Glutamatergic neuron (in vitro differentiated cells): ENCODE results near the gene CDC34. TPM values are rescaled to one million over a fixed set of nuclear protein-coding genes. Genes with fewer than 3 reads are reported as not detected.

Experiments used
- DNase-seq: peaks from one replicate; pipeline ENCODE4 v3.0.0; 2022
- H3K27ac Mint-ChIP-seq: one replicate; pipeline ENCODE4 v1.8.0; 2020; ENCODE audit warnings: mild to moderate bottlenecking, mixed read lengths, inconsistent platforms; ENCODE audit not compliant: unreplicated experiment
- H3K27me3 Mint-ChIP-seq: one replicate; pipeline ENCODE4 v1.8.0; 2020; ENCODE audit warnings: mild to moderate bottlenecking, moderate library complexity, mixed read lengths, inconsistent platforms; ENCODE audit not compliant: unreplicated experiment
- H3K36me3 Mint-ChIP-seq: one replicate; pipeline ENCODE4 v1.8.0; 2020; ENCODE audit warnings: mild to moderate bottlenecking, mixed read lengths, inconsistent platforms; ENCODE audit not compliant: unreplicated experiment
- H3K4me1 Mint-ChIP-seq: one replicate; pipeline ENCODE4 v1.8.0; 2020; ENCODE audit warnings: mild to moderate bottlenecking, low read depth, mixed read lengths, inconsistent platforms; ENCODE audit not compliant: unreplicated experiment
- H3K4me3 Mint-ChIP-seq: one replicate; pipeline ENCODE4 v1.8.0; 2020; ENCODE audit warnings: mild to moderate bottlenecking, mixed read lengths, inconsistent platforms; ENCODE audit not compliant: unreplicated experiment
- H3K9me3 Mint-ChIP-seq: one replicate; pipeline ENCODE4 v1.8.0; 2020; ENCODE audit warnings: mild to moderate bottlenecking, moderate library complexity, mixed read lengths, inconsistent platforms; ENCODE audit not compliant: unreplicated experiment
- total RNA-seq: library from RNA; stranded (reverse); fragmentation: NEBNext Ultra II Directional; extraction: Animal tissue kit (Norgen Biotek cat#: 25700); gene quantifications from one replicate; pipeline ENCODE4 v1.2.1, GENCODE V29; 2021; ENCODE audit not compliant: unreplicated experiment
- TF ChIP-seq, protein P1 (sequence below): fragments of 200-600 bp; sonication (generic); IDR thresholded peaks from one replicate; pipeline ENCODE4 v1.5.0; 2021; ENCODE audit not compliant: partially characterized antibody, unreplicated experiment

The CDC34 gene
- total RNA-seq, 1 donor from 2014 or later, result 136 TPM

DNA sequence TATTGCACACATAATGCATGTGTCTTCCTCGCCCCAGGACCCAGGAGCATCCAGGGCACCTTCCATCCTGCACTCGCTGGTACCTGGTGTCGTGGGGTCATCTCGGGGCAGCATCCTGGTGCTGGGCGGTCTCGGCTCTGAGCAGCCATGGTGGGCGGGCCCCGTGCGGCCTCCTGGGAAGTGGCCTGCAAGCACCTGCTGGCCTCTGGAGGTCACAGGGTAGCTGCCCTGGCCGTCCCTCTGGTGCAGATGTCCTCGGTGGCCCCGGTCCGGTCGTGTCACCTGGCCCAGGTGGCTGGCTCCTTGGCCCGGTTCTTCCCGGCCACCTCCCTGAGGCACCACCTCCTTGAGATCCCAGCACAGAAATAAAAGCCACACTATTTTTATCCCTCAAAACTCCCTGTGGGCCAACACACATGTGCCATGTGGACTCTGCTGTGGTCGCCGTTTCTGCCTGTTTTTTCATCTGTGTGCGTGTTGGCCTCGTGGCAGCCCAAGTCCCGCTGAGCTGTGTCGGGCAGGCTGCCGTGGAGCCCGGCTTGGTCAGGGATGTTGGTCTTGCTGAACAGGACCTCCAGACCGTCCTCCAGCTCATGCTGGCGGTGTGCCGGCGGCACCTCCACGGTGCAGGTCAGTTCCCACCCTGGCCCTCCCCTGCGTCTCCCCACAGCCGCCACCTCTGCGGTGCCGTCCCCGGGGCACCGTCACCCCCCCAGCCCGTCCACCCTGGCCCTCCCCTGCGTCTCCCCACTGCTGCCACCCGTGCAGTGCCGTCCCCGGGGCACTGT, 7.3 kb downstream of the CDC34 start:
- no peaks in the 10 kb centered on the region for H3K36me3 Mint-ChIP-seq
- H3K27me3 Mint-ChIP-seq, result peaks cover 4% of the 10 kb centered on the region
- no peak overlapping the region for H3K27ac Mint-ChIP-seq
- TF ChIP-seq, protein P1, sequence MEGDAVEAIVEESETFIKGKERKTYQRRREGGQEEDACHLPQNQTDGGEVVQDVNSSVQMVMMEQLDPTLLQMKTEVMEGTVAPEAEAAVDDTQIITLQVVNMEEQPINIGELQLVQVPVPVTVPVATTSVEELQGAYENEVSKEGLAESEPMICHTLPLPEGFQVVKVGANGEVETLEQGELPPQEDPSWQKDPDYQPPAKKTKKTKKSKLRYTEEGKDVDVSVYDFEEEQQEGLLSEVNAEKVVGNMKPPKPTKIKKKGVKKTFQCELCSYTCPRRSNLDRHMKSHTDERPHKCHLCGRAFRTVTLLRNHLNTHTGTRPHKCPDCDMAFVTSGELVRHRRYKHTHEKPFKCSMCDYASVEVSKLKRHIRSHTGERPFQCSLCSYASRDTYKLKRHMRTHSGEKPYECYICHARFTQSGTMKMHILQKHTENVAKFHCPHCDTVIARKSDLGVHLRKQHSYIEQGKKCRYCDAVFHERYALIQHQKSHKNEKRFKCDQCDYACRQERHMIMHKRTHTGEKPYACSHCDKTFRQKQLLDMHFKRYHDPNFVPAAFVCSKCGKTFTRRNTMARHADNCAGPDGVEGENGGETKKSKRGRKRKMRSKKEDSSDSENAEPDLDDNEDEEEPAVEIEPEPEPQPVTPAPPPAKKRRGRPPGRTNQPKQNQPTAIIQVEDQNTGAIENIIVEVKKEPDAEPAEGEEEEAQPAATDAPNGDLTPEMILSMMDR, result no peak
- peaks cover 4% of the 10 kb centered on the region for H3K9me3 Mint-ChIP-seq
- H3K4me1 Mint-ChIP-seq, result peaks cover 4% of the 10 kb centered on the region
- no peak overlapping the region for H3K4me3 Mint-ChIP-seq
- DNase-seq, result no peak

DNA sequence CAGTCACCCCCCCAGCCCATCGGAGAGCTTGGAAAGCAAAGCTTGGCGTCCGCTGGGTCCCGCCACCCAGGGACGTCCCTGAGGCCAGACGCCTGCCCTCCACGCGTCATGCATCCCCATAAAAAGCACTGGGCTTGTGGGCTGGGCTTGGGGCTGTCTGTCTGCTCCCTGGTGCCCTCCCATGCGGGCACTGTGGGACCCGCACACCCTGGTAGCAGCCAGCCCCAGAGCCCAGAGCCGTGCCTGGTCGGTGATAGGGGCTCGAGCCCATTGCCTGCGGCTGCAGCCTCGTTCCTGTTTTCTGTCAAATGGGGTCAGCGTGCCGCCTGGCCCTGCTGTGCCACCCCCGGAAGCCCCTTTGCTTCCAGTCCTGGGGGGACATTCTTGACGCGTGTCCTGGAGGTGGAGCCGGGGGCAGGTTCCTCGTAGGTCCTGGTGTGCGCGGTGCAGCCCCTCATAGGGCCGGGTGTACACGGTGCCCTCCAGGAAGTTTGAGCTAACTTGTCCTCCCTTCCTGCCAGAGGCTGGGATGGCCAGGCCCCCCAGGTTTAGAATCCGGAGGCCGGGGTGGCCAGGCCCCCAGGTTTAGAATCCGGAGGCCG, 8.0 kb downstream of the CDC34 start:
- H3K4me1 Mint-ChIP-seq, result peaks cover 4% of the 10 kb centered on the region
- TF ChIP-seq, protein P1, result no peak
- peaks cover 4% of the 10 kb centered on the region for H3K9me3 Mint-ChIP-seq
- H3K36me3 Mint-ChIP-seq, result no peaks in the 10 kb centered on the region
- no peak overlapping the region for H3K4me3 Mint-ChIP-seq
- DNase-seq, result no peak
- H3K27me3 Mint-ChIP-seq, result peaks cover 4% of the 10 kb centered on the region
- no peak overlapping the region for H3K27ac Mint-ChIP-seq

DNA sequence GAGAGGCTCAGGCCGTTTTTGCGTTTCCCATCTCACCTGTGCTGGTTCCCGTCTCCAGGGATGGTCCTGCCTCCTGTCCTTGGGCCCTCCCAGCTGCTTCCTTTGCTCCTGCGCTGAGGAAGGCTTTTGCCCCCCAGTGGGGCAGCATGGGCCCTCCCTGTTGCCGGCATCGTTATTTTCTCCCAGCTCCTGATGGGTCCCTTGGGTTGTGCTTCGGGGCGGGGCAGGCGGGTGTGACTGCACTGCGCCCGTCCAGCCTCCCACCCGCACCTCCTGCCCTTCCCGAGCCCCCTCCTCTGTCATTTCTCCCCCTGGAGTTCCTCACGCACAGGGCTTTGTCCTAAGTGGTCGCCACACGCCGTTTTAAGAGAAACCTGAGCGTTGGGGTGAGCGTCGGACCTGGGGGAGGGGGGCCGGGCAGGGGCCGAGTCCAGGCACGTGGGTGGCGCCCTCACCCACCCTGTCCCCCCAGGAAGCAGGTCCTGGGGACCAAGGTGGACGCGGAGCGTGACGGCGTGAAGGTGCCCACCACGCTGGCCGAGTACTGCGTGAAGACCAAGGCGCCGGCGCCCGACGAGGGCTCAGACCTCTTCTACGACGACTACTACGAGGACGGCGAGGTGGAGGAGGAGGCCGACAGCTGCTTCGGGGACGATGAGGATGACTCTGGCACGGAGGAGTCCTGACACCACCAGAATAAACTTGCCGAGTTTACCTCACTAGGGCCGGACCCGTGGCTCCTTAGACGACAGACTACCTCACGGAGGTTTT, 9.5 kb downstream of the CDC34 start:
- Mint-ChIP-seq H3K27me3 (peaks cover 5% of the 10 kb centered on the region), H3K4me3 (no peak overlapping the region), H3K36me3 (no peaks in the 10 kb centered on the region), H3K27ac (no peak overlapping the region), H3K4me1 (peaks cover 4% of the 10 kb centered on the region), H3K9me3 (peaks cover 4% of the 10 kb centered on the region)
- TF ChIP-seq, protein P1, result no peak
- no peak for DNase-seq

DNA sequence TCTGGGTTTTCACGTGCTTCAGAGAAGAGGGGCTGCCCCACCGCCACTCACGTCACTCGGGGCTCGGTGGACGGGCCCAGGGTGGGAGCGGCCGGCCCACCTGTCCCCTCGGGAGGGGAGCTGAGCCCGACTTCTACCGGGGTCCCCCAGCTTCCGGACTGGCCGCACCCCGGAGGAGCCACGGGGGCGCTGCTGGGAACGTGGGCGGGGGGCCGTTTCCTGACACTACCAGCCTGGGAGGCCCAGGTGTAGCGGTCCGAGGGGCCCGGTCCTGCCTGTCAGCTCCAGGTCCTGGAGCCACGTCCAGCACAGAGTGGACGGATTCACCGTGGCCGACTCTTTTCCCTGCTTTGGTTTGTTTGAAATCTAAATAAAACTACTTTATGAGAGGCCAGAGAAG, 10.1 kb downstream of the CDC34 start:
- Mint-ChIP-seq H3K9me3 (peaks cover 4% of the 10 kb centered on the region), H3K27ac (no peak overlapping the region), H3K36me3 (no peaks in the 10 kb centered on the region), H3K4me1 (peaks cover 4% of the 10 kb centered on the region), H3K27me3 (peaks cover 5% of the 10 kb centered on the region), H3K4me3 (no peak overlapping the region)
- no peak for DNase-seq
- TF ChIP-seq, protein P1, result no peak
